Testis (tissue), 3 donors: ENCODE results near the gene ROBO4. TPM values are rescaled to one million over a fixed set of nuclear protein-coding genes. Genes with fewer than 3 reads are reported as not detected.

ENCODE experiments used
- DNase-seq: peaks from one replicate; pipeline ENCODE4 v3.0.0-alpha.2; 2019
- H3K27ac ChIP-seq, 2 donors: fragments of 200-600 bp; sonication (generic); one replicate each; pipeline ENCODE4 v1.5.1; 2019
- H3K27me3 ChIP-seq: fragments of 200-600 bp; sonication (generic); one replicate; pipeline ENCODE4 v1.5.1; 2019
- H3K36me3 ChIP-seq: fragments of 200-600 bp; sonication (generic); one replicate; pipeline ENCODE4 v1.5.1; 2017; ENCODE audit warnings: low read depth; ENCODE audit errors: missing control alignments
- H3K4me1 ChIP-seq: fragments of 200-600 bp; sonication (generic); one replicate; pipeline ENCODE4 v1.5.1; 2019
- H3K4me3 ChIP-seq, 2 donors: fragments of 200-600 bp; sonication (generic); one replicate each; pipeline ENCODE4 v1.5.1; 2017 to 2019
- H3K9me3 ChIP-seq: fragments of 200-600 bp; sonication (generic); one replicate; pipeline ENCODE4 v1.5.1; 2017
- CTCF ChIP-seq, 3 experiments: fragments of 450-650 bp in 2 of 3; fragments of 200-600 bp in 1 of 3; sonication (generic) in 1 of 3; IDR thresholded peaks; one replicate each; pipeline ENCODE4 v1.5.1; 2016 to 2019; ENCODE audit warnings: antibody characterized with exemption in 3 of 3, mild to moderate bottlenecking in 2 of 3, moderate library complexity in 1 of 3
- POLR2A ChIP-seq: fragments of 450-650 bp; IDR thresholded peaks from one replicate; pipeline ENCODE4 v1.6.1; 2017; ENCODE audit warnings: antibody characterized with exemption, mild to moderate bottlenecking, moderate library complexity
- WGBS, 2 donors: methylation state at CpG; one replicate each; pipeline ENCODE4 v1.1.5; 2018; 5-methylcytosine and 5-hydroxymethylcytosine counted together
- intact Hi-C: fragments of 100-400 bp; cut with DNase I; formaldehyde crosslinking; loops from one replicate; pipeline ENCODE4 v1.15.1; 2023; ENCODE audit warnings: low total_unique reads
- polyA plus RNA-seq: library from polyadenylated mRNA; stranded (reverse); fragments of 350-450 nt; fragmentation: Illumina TruSeq; extraction: RNeasy Lipid Tissue Mini Kit (QIAGEN cat#74804); gene quantifications from one replicate; pipeline ENCODE4 v1.2.3, GENCODE V29; 2014; ENCODE audit warnings: low read depth, low replicate concordance; ENCODE audit not compliant: insufficient read depth
- total RNA-seq, 2 donors: library from RNA; depleted of rRNA; stranded (reverse); fragments of >200 nt; gene quantifications; one replicate each; pipeline ENCODE4 v1.2.3, GENCODE V29; 2016

Gene ROBO4
- total and polyA plus RNA-seq, 3 donors from 2014 or later, result 5.7 to 8.4 (median 7.0) TPM

GRCh38 chr11:124872741-124873140, 24.9 kb downstream of the ROBO4 start:
- WGBS, 2 donors, result 22 to 33% methylated on average over 7 to 9 of the region's 9 CpGs
- H3K27ac ChIP-seq, result no peak overlapping the region
- TF ChIP-seq POLR2A, result no peak
- H3K9me3 ChIP-seq, result no peaks in the 10 kb centered on the region
- H3K36me3 ChIP-seq, result no peaks in the 10 kb centered on the region
- intact Hi-C loops, result no loop called here
- H3K27me3 ChIP-seq, result no peaks in the 10 kb centered on the region
- H3K4me3 ChIP-seq, result no peak overlapping the region
- DNase-seq, result no peak
- H3K4me1 ChIP-seq, result peaks cover 11% of the 10 kb centered on the region

DNA sequence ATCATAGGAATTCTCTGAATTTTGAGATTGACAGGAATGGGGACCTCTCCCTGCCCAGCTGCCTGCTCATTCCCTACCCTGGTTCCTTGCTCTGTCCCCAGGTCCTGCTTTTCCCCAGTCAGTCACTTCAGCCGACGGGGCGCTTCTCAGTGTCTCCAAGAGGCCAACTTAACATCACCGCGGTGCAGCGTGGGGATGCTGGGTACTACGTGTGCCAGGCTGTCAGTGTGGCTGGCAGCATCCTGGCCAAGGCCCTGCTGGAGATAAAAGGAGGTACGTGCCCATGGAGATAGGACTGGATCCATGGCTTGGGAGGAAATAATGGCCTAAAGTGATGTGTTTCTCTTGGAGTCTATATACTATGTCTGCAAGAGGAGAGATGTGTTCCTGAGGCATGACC, 25.4 kb downstream of the ROBO4 start:
- Histone ChIP-seq H3K4me3 (no peak overlapping the region), H3K4me1 (peaks cover 10% of the 10 kb centered on the region), H3K27ac (no peak overlapping the region), H3K9me3 (no peaks in the 10 kb centered on the region), H3K27me3 (no peaks in the 10 kb centered on the region), H3K36me3 (no peaks in the 10 kb centered on the region)
- TF ChIP-seq CTCF (IDR thresholded peaks at IDR 0.05) (no peak), POLR2A (no peak)
- intact Hi-C loops, result no loop called here
- DNase-seq, result no peak
- WGBS, 2 donors, result 49 to 61% methylated on average over 8 of the region's 8 CpGs

GRCh38 chr11:124870430-124870829, 27.2 kb downstream of the ROBO4 start:
- intact Hi-C loops, result no loop called here
- DNase-seq, result no peak

GRCh38 chr11:124869856-124870387, 27.7 kb downstream of the ROBO4 start:
- Histone ChIP-seq H3K4me3 (no peak overlapping the region), H3K27ac (no peak overlapping the region), H3K27me3 (no peaks in the 10 kb centered on the region), H3K9me3 (no peaks in the 10 kb centered on the region), H3K4me1 (peaks cover 17% of the 10 kb centered on the region), H3K36me3 (no peaks in the 10 kb centered on the region)
- TF ChIP-seq CTCF (IDR thresholded peaks at IDR 0.05), result no peak
- no peak for TF ChIP-seq POLR2A
- 39 to 53% methylated on average over 9 to 14 of the region's 14 CpGs for WGBS, 2 donors
- no peak for DNase-seq
- intact Hi-C loops, result no loop called here

More at GRCh38 chr11:124870430-124870829, 27.2 kb downstream of the ROBO4 start:
- WGBS, 2 donors, result 57 to 64% methylated on average over 7 of the region's 7 CpGs
- H3K27ac ChIP-seq, result no peak overlapping the region
- H3K4me1 ChIP-seq, result peaks cover 12% of the 10 kb centered on the region
- no peaks in the 10 kb centered on the region for H3K9me3 ChIP-seq
- H3K27me3 ChIP-seq, result no peaks in the 10 kb centered on the region
- no peak overlapping the region for H3K4me3 ChIP-seq
- TF ChIP-seq POLR2A (no peak), CTCF (IDR thresholded peaks at IDR 0.05) (no peak)
- no peaks in the 10 kb centered on the region for H3K36me3 ChIP-seq

DNA sequence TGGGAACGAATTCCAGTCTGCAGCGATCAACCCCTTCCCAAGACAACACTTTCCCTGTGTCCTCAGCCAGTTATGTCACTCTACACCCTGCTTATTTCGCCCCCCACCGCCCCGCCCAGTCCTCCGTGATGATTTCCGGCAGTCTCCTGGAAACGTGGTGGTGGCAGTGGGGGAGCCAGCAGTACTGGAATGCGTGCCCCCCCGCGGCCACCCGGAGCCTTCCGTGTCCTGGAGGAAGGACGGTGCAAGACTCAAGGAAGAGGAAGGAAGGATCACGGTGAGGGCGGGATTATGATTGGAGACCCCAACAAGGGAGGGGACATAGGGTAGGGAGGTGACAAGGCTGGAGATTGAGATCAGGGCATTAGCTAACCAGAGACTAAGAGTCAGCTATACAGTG, 28.3 kb downstream of the ROBO4 start:
- Histone ChIP-seq H3K27me3 (no peaks in the 10 kb centered on the region), H3K4me1 (peaks cover 19% of the 10 kb centered on the region), H3K9me3 (no peaks in the 10 kb centered on the region), H3K36me3 (no peaks in the 10 kb centered on the region), H3K4me3 (no peak overlapping the region), H3K27ac (no peak overlapping the region)
- no peak for DNase-seq
- 4 to 7% methylated on average over 10 to 16 of the region's 16 CpGs for WGBS, 2 donors
- intact Hi-C loops, result no loop called here
- TF ChIP-seq CTCF (IDR thresholded peaks at IDR 0.05) (no peak), POLR2A (no peak)
